Stimulated activated CD8-positive, alpha-beta memory T cell treated with anti-CD3 and anti-CD28 coated beads, Interleukin-12 subunit alpha, Interleukin-12 subunit beta, amount 100 ng/mL, for 4 hours (primary cell): ENCODE measurements around the gene SETD7.

ENCODE experiments used
- DNase-seq: peaks from one replicate; pipeline ENCODE4 v3.0.0-alpha.2; 2020; ENCODE audit warnings: low read depth

The SETD7 gene

GRCh38 chr4:139574641-139575040 lies 18.6 kb upstream of the SETD7 start:
- no peak for DNase-seq

DNA sequence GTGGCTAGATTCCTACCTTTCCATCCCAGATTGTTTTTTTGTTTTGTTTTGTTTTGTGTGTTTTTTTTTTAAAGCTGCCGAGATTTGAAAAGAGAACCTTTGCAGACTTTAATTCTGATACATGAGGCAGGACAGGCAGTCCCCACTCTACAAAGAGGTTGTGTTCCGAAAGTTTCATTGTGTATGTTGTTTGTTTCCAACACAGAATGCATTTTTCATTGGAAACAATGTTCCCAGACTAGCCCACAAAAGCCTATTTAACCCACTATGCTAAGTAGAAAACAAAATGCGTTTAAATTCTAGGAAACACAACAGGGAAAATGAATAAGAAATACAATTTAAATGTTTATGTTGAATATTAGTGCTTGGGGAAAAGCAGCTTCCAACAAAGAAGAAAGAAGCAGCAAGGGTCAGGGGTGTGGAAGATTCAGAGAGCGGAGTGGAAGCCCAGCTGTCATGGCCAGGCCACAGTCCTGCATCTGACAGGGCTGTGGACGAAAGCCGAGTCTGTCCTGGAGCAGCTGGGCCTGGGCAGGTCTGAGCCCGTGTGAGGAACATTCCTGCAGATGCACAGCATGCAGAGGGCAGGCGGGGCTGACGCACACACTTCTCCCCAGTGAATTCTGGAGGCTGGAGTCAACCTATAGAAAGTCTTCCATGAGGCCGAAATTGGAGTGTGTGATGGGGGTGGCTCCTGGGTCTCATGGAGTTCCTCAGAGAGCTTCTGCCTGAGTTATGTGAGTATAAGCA lies 12.4 kb upstream of the SETD7 start:
- no peak for DNase-seq

- DNase-seq, result no peak
Observed at GRCh38 chr4:139567159-139567870, 11.3 kb upstream of the SETD7 start.

DNA sequence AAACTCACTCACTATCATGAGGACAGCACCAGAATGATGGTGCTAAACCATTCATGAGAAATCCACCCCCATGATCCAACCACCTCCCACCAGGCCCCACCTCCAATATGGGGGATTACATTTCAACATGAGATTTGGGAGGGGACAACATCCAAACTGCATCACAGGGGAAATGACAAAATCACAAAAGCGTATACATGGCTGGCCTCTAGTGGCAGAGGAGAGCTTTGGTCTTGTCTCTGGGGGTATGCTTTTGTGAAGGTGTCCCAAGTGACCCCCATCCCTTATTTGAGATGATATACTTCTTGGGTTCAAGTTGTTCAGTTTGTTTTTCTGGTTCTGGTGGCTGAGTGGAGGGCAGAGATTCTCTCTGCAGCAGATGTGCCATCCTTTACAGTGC lies 8.5 kb upstream of the SETD7 start:
- no peak for DNase-seq

DNA sequence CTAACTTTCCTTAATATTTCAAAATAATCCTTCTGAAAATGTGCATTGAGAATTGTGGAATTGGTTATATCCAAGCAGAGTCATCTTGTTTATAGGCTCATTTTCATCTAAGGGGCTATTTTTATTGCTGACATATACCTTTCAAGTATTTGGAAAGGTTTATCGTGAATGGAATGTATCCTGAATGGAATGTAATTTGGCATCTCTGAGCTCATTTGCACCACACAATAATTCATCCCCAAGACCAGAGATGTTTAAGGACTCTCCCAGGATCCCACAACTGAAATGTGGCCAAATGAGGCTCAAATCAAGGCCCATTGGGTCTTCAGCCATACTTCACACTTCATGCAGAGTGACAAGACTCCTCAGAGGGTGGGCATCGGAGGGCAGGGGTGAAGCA lies 7.5 kb upstream of the SETD7 start:
- DNase-seq, result no peak

GRCh38 chr4:139562839-139563238 lies 6.8 kb upstream of the SETD7 start:
- DNase-seq, result no peak

GRCh38 chr4:139562067-139562684 lies 6.2 kb upstream of the SETD7 start:
- no peak for DNase-seq

GRCh38 chr4:139560406-139561104 lies 4.5 kb upstream of the SETD7 start:
- DNase-seq, result no peak

DNA sequence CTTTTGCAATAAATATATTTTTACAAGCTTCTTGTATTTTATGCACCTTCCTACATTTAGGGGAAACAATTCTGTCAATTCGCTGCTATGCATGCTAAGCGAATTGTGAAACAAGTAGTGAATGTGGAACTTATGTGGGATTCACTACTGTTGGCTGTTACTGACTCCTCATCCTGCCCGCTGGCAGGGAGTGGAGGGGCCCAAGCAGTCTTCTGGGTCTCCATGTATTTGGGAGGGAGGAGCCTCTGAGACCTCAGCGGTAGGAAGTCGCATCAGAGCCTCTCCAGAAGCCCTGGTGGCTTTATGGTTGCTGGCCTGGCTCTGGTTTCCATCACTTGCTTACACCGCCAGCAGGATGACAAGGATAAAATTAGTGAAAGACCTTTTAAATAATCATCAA lies 3.7 kb upstream of the SETD7 start:
- DNase-seq, result no peak

- no peak for DNase-seq
Observed at GRCh38 chr4:139559089-139559479, 3.1 kb upstream of the SETD7 start.

DNA sequence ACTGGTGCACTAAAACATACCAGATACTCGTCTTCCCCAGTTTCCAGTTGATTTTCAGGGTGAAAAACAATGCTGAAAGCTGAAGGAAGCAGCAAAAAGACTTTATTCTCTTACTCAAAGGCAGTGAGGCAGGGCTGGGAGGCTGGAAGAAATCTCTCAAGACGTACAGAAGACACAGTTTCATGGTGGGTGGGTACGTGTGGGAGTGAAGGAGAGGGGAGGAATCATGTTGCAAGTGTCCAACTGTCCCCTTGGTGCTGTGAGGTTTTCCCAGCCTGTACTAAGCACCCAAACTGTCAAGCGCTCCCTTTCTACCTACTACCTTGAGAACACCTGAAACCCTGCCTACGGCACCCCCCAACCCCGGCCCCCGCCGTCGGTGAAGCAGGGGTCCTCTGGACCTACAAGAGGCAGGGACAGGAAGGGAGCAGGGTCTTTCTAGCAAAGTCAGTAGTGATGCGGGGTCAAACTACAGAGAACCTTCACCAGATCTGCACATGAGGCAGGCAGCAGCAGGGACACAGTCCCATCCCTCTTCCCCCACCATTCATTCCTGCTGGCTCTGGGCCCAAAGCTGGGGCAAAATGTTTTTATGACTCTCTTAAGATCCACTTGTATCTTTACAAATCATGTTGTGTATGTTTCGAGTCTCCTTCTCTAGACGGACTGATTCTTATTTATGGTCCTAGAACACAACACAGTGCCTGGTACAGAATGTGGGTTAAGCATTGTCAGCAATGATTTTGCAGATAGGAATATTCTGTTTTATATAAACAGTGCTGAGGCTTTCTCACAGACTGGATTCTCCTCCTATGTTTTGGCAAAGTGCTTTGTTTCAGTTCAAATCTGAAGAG lies 2.4 kb upstream of the SETD7 start:
- DNase-seq, result no peak

DNA sequence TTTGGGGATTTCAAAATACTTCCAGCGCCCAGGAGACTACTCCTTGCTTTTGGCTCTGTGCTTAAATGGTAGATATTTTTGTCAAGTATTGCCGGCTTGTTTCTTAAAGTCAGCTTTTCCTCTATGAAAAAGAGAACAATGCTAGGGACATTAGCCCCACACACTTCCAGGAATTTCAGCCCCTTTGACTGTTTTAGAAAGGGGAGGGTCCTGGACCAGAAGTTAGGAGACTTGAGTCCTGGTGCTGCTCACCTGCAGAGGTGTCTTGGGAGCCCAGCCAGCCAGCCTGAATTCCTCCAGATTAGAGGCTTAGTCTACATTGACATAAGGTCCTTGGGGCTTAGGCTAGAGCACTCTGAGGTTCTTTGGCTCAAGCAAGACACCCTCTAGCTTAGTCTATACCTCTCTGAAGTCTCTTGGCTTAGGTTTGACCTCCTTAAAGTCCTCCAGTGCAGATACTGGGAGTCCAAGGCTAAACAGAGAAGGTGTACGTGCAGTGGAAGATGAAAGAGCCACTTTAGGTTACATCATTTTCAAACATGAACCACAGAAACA lies 1.6 kb upstream of the SETD7 start:
- DNase-seq, result no peak

- peak; percentile 23 for DNase-seq
Observed at GRCh38 chr4:139556724-139557555, 921 bp upstream of the SETD7 start.

GRCh38 chr4:139555705-139556070 lies 331 bp downstream of the SETD7 start:
- no peak for DNase-seq

DNA sequence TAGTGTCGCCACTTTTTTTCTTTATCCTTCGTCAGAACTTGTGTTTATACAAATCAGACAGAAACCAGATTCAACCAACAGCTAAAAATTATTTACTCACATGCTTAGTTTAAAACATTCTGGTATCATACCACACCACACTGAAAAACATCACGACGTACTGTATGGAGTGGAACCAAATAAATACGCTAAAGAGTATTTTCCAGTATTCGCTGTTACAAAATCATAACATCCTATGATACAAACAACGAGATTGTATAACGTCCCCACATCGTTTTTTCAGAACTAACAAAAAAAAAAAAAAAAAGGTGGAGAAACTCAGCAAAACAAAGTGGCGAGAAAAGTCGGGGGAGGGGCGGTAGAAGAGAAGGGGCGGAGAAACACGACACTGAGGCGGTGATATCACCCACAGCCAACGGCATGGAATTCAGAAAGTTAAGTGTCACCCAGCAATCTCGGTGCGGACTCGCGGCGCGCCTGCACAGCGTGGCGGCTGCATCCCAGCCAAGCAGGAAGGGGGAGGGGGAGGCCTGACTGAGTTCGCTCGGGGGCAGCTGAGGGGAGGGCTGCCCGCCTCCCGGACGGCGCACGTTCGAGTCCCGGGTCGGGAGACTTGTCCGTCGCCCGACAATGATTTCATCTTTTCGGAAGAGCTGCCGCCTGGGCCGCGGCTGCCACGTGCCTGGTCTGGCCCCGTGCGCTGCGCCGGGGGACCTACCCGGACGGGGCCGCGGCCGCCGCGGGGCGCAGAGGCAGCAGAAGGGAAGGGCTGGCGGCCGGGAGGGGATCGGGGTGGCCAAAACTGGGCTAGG lies 920 bp downstream of the SETD7 start:
- DNase-seq, result peak; percentile 62

DNA sequence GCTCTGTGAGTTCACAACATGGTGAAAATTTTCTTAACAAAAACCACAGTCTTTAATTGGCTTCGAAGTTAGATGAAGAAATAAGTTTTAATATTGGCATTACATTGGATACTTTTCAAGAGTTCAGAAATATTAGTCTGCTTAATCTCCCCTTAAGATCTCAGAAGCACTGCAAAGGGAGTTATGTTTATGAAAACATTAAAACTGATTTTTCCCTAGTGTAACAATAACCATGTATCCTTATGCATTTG lies 1.5 kb downstream of the SETD7 start:
- no peak for DNase-seq

GRCh38 chr4:139553751-139554641 lies 2.0 kb downstream of the SETD7 start:
- no peak for DNase-seq

- no peak for DNase-seq
Observed at GRCh38 chr4:139552517-139553307, 3.3 kb downstream of the SETD7 start.
